Panc1 (cell line): ENCODE data around the gene FXYD4. TPM values are rescaled to one million over a fixed set of nuclear protein-coding genes. Genes with fewer than 3 reads are reported as not detected.

Experiments used
- ATAC-seq: fragments of 200-7000 bp; cut with Tn5 transposase; 2 replicates; pipeline ENCODE4 v1.9.1; 2020; ENCODE audit warnings: mild to moderate bottlenecking, moderate library complexity
- BruUV-seq: library from RNA; stranded (reverse); fragments of 400-500 nt; replicated peaks from 2 replicates; lab custom pipeline; 2021; lab: Mats Ljungman, UMichigan
- CTCF ChIA-PET: fragments of 300-600 bp; sonication (Branson Sonifier 250); formaldehyde crosslinking; loops from one replicate; lab custom pipeline; 2022; ENCODE audit warnings: antibody characterized with exemption; lab: Charles Lee
- POLR2A ChIA-PET: fragments of 300-600 bp; sonication (Branson Sonifier 250); formaldehyde crosslinking; loops from one replicate; lab custom pipeline; 2022; ENCODE audit warnings: antibody characterized with exemption; lab: Charles Lee
- DNase-seq: peaks from one replicate; pipeline ENCODE4 v3.0.0-alpha.2; 2010; ENCODE audit warnings: low read depth, low spot score
- H3K27ac ChIP-seq: 2 replicates; pipeline ENCODE4 v1.5.1; 2011; ENCODE audit warnings: mild to moderate bottlenecking, low read length, inconsistent platforms
- H3K27me3 ChIP-seq: fragments of 200-500 bp; sonication (Bioruptor generic); 2 replicates; pipeline ENCODE4 v1.6.0; 2014; ENCODE audit warnings: low read length, inconsistent platforms; ENCODE audit not compliant: control insufficient read depth, insufficient read depth
- H3K36me3 ChIP-seq: fragments of 200-500 bp; sonication (Bioruptor generic); 2 replicates; pipeline ENCODE4 v1.5.1; 2014; ENCODE audit warnings: inconsistent platforms, mild to moderate bottlenecking, low read length, moderate library complexity; ENCODE audit not compliant: control insufficient read depth, insufficient read depth
- H3K4me1 ChIP-seq: 2 replicates; pipeline ENCODE4 v1.5.1; 2011; ENCODE audit warnings: inconsistent platforms, mild to moderate bottlenecking, low read length, moderate library complexity; ENCODE audit not compliant: control insufficient read depth, insufficient read depth
- H3K4me3 ChIP-seq, 2 experiments: 2 replicates each; pipeline ENCODE4 v1.5.1; 2011 to 2012; ENCODE audit warnings: low read depth in 2 of 2, low read length in 2 of 2, mild to moderate bottlenecking in 2 of 2, inconsistent platforms in 1 of 2, moderate library complexity in 1 of 2
- H3K9me3 ChIP-seq: fragments of 200-500 bp; sonication (Bioruptor generic); 2 replicates; pipeline ENCODE4 v1.5.1; 2014; ENCODE audit warnings: low read depth, mild to moderate bottlenecking, inconsistent platforms, low read length, moderate library complexity; ENCODE audit not compliant: control insufficient read depth, insufficient read depth
- POLR2AphosphoS5 ChIP-seq: IDR thresholded peaks from 2 replicates; pipeline ENCODE4 v1.6.1; 2012; ENCODE audit warnings: mild to moderate bottlenecking, low read depth, low read length, moderate library complexity
- SIN3A ChIP-seq: IDR thresholded peaks from 2 replicates; pipeline ENCODE4 v1.6.1; 2012; ENCODE audit warnings: low read depth, mild to moderate bottlenecking, low read length, moderate library complexity, borderline replicate concordance; ENCODE audit not compliant: insufficient read depth
- TCF7L2 ChIP-seq: IDR thresholded peaks from 2 replicates; pipeline ENCODE4 v1.6.1; 2011; ENCODE audit warnings: mild to moderate bottlenecking, low read depth, low read length, inconsistent platforms
- in situ Hi-C: cut with HindIII; loops from 2 replicates; pipeline ENCODE4 v1.10.0; 2016; ENCODE audit warnings: low sequenced_read_pairs, low pct_unique_long_range_greater_than_20kb
- intact Hi-C: fragments of 100-400 bp; cut with micrococcal nuclease; formaldehyde crosslinking; loops from one replicate; pipeline ENCODE4 v1.10.0; 2022; ENCODE audit not compliant: unreplicated experiment
- total RNA-seq: library from RNA; stranded (reverse); gene quantifications from one replicate; pipeline ENCODE4 v1.2.1, GENCODE V29; 2021; ENCODE audit not compliant: unreplicated experiment
- TF ChIP-seq, protein P1 (sequence below): fragments of 450-650 bp; IDR thresholded peaks from 2 replicates; pipeline ENCODE4 v1.5.1; 2017; ENCODE audit warnings: mild to moderate bottlenecking
- TF ChIP-seq, protein P2 (sequence below), 2 experiments: IDR thresholded peaks; 2 replicates each; pipeline ENCODE4 v1.6.1; 2011 to 2012; ENCODE audit warnings: low read depth in 2 of 2, control low read depth in 1 of 2, low read length in 1 of 2, mild to moderate bottlenecking in 1 of 2, moderate library complexity in 1 of 2; ENCODE audit not compliant: insufficient read depth in 1 of 2

FXYD4 gene
- total RNA-seq, 1 experiment from 2014 or later = not detected

DNA sequence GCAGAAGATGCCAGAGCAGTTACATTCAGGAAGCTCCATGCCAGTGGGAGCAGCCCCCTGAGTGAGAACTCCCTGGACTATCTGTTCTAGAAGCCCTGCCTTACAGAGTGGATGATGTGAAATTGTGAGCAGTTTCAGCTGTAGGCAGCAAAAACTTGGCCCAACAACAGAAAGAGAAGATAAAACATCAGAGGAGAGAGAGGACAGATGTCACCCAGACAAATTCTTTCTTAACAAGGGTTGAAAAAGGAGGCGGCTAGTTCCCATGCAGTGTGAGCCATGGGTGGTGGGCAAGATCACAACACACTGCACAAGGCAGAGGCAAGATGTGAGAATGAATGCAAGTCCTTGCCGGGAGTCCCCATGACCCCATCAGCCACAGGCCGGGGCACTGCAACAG, 46.6 kb upstream of the FXYD4 start:
- Histone ChIP-seq H3K4me3 (no peak overlapping the region), H3K4me1 (no peaks in the 10 kb centered on the region), H3K27me3 (peaks cover 3% of the 10 kb centered on the region; the same call in 1 of the 2 replicates), H3K27ac (no peak overlapping the region), H3K9me3 (no peaks in the 10 kb centered on the region), H3K36me3 (no peaks in the 10 kb centered on the region)
- DNase-seq = no peak
- ChIA-PET CTCF (interaction anchor here (0.5 kb wide), 1 partner anchor 32 kb away, joined by 5 read pairs; no protein-coding TSS in a partner anchor), POLR2A (no interaction called here)
- ATAC-seq = no peak
- intact Hi-C loops = no loop called here
- BruUV-seq = no TSS peak
- in situ Hi-C loops = no loop called here
- TF ChIP-seq, protein P1, sequence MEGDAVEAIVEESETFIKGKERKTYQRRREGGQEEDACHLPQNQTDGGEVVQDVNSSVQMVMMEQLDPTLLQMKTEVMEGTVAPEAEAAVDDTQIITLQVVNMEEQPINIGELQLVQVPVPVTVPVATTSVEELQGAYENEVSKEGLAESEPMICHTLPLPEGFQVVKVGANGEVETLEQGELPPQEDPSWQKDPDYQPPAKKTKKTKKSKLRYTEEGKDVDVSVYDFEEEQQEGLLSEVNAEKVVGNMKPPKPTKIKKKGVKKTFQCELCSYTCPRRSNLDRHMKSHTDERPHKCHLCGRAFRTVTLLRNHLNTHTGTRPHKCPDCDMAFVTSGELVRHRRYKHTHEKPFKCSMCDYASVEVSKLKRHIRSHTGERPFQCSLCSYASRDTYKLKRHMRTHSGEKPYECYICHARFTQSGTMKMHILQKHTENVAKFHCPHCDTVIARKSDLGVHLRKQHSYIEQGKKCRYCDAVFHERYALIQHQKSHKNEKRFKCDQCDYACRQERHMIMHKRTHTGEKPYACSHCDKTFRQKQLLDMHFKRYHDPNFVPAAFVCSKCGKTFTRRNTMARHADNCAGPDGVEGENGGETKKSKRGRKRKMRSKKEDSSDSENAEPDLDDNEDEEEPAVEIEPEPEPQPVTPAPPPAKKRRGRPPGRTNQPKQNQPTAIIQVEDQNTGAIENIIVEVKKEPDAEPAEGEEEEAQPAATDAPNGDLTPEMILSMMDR = no peak
- TF ChIP-seq TCF7L2 = no peak
- TF ChIP-seq SIN3A = no peak
- no peak for TF ChIP-seq POLR2AphosphoS5
- TF ChIP-seq, protein P2, sequence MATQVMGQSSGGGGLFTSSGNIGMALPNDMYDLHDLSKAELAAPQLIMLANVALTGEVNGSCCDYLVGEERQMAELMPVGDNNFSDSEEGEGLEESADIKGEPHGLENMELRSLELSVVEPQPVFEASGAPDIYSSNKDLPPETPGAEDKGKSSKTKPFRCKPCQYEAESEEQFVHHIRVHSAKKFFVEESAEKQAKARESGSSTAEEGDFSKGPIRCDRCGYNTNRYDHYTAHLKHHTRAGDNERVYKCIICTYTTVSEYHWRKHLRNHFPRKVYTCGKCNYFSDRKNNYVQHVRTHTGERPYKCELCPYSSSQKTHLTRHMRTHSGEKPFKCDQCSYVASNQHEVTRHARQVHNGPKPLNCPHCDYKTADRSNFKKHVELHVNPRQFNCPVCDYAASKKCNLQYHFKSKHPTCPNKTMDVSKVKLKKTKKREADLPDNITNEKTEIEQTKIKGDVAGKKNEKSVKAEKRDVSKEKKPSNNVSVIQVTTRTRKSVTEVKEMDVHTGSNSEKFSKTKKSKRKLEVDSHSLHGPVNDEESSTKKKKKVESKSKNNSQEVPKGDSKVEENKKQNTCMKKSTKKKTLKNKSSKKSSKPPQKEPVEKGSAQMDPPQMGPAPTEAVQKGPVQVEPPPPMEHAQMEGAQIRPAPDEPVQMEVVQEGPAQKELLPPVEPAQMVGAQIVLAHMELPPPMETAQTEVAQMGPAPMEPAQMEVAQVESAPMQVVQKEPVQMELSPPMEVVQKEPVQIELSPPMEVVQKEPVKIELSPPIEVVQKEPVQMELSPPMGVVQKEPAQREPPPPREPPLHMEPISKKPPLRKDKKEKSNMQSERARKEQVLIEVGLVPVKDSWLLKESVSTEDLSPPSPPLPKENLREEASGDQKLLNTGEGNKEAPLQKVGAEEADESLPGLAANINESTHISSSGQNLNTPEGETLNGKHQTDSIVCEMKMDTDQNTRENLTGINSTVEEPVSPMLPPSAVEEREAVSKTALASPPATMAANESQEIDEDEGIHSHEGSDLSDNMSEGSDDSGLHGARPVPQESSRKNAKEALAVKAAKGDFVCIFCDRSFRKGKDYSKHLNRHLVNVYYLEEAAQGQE (IDR thresholded peaks at IDR 0.05; ENCODE audit: insufficient read depth in 1 of 2, low read depth in 2 of 2, low read length in 1 of 2) = no peak

DNA sequence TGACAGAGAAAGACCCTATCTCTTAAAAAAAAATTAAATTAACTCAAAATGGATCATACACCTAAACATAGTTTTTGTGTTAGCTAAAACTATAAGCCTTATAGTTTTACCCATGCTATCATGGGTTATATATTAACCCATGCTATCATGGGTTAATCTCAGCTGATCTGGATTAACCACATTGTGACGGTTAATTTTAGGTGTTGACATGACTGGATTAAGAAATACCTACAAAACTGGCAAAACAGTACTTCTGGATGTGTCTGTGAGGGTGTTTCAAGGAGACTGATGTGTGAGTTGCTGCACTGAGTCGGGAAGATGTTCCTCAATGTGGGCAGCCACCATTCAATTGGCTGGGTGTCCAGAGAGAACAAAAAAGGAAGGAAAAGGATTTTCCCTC, 44.3 kb upstream of the FXYD4 start:
- ATAC-seq = no peak
- POLR2A ChIA-PET = no interaction called here
- in situ Hi-C loops = no loop called here

More for the DNA sequence above, 44.3 kb upstream of the FXYD4 start:
- Histone ChIP-seq H3K4me1 (no peaks in the 10 kb centered on the region), H3K4me3 (no peak overlapping the region), H3K9me3 (no peaks in the 10 kb centered on the region), H3K27ac (no peak overlapping the region), H3K36me3 (no peaks in the 10 kb centered on the region), H3K27me3 (peaks cover 3% of the 10 kb centered on the region; the same call in 1 of the 2 replicates)
- no TSS peak for BruUV-seq
- TF ChIP-seq TCF7L2 (no peak), POLR2AphosphoS5 (no peak), SIN3A (no peak)
- TF ChIP-seq, protein P2 (IDR thresholded peaks at IDR 0.05; ENCODE audit: insufficient read depth in 1 of 2, low read depth in 2 of 2, low read length in 1 of 2) = no peak
- TF ChIP-seq, protein P1 = no peak
- CTCF ChIA-PET = no interaction called here
- DNase-seq = no peak
- intact Hi-C loops = no loop called here
